SKM-1 treated with dmso at 0.1 percent for 144 hours (cell line): ENCODE measurements around the gene MAST1.
"Not testable (repeated sequence)": the region's sequence is repeated elsewhere in the genome, so short reads cannot be mapped to it uniquely, and the experiment has no call there.

Source experiments
- DNase-seq: peaks from one replicate; lab custom pipeline; 2025; ENCODE audit not compliant: unreplicated experiment; lab: John Stamatoyannopoulos, UW

MAST1 gene

GRCh38 chr19:12890299-12890786 is 52.0 kb downstream of the MAST1 start:
- DNase-seq: not testable (repeated sequence)

GRCh38 chr19:12890787-12891552 is 52.7 kb downstream of the MAST1 start, which contains the start of gene GCDH:
Gene GCDH, plus strand, starts transcription at chr19:12891160. Its CDS starts 145 bp downstream, at chr19:12891305.
- DNase-seq: peak; percentile 100

- DNase-seq: no peak
Measured at GRCh38 chr19:12891553-12892021, 53.3 kb downstream of the MAST1 start.

GRCh38 chr19:12893582-12893981 is 55.3 kb downstream of the MAST1 start:
- DNase-seq: no peak

GRCh38 chr19:12896460-12896859 is 58.1 kb downstream of the MAST1 start:
- DNase-seq: no peak

- no peak for DNase-seq
Measured at GRCh38 chr19:12899891-12900518, 61.7 kb downstream of the MAST1 start.

GRCh38 chr19:12907166-12907565 is 68.9 kb downstream of the MAST1 start:
- DNase-seq: no peak

- no peak for DNase-seq
Measured at GRCh38 chr19:12912571-12912970, 74.3 kb downstream of the MAST1 start.

- no peak for DNase-seq
Measured at GRCh38 chr19:12913011-12913561, 74.8 kb downstream of the MAST1 start.

- DNase-seq: peak; percentile 69
Measured at GRCh38 chr19:12913851-12914690, 75.8 kb downstream of the MAST1 start.

GRCh38 chr19:12915860-12916259 is 77.5 kb downstream of the MAST1 start:
- DNase-seq: not testable (repeated sequence)

GRCh38 chr19:12918253-12918652 is 79.9 kb downstream of the MAST1 start:
- DNase-seq: no peak

GRCh38 chr19:12921047-12921446 is 82.7 kb downstream of the MAST1 start:
- no peak for DNase-seq

- no peak for DNase-seq
Measured at GRCh38 chr19:12922959-12923358, 84.6 kb downstream of the MAST1 start.
